GM12801 (cell line): ENCODE results near the gene FBXO2.

ENCODE experiments used
- CTCF ChIP-seq: IDR thresholded peaks from one replicate; pipeline ENCODE4 v1.5.1; 2011; ENCODE audit warnings: control low read depth; ENCODE audit not compliant: insufficient read length; ENCODE audit errors: extremely low read depth

The FBXO2 gene

GRCh38 chr1:11645270-11645669 is 9.0 kb downstream of the FBXO2 start:
- no peak for TF ChIP-seq CTCF

- no peak for TF ChIP-seq CTCF
Measured at GRCh38 chr1:11643782-11644181, 10.4 kb downstream of the FBXO2 start.

- peak; percentile 96 for TF ChIP-seq CTCF
Measured at GRCh38 chr1:11642418-11643017, 11.7 kb downstream of the FBXO2 start.

- TF ChIP-seq CTCF = no peak
Measured at GRCh38 chr1:11641776-11642305, 12.4 kb downstream of the FBXO2 start.

- TF ChIP-seq CTCF = no peak
Measured at GRCh38 chr1:11640944-11641343, 13.3 kb downstream of the FBXO2 start.

- TF ChIP-seq CTCF = no peak
Measured at GRCh38 chr1:11640101-11640500, 14.1 kb downstream of the FBXO2 start.

- no peak for TF ChIP-seq CTCF
Measured at GRCh38 chr1:11639372-11639771, 14.9 kb downstream of the FBXO2 start.
